ENCODE data around the gene DHODH. TPM values are rescaled to one million over a fixed set of nuclear protein-coding genes. Genes with fewer than 3 reads are reported as not detected.

The DHODH gene
- total and polyA plus RNA-seq, 2 donors (not counting 1 experiment from before 2014, with no cell fraction given), result 7.4 to 11.3 TPM

DNA sequence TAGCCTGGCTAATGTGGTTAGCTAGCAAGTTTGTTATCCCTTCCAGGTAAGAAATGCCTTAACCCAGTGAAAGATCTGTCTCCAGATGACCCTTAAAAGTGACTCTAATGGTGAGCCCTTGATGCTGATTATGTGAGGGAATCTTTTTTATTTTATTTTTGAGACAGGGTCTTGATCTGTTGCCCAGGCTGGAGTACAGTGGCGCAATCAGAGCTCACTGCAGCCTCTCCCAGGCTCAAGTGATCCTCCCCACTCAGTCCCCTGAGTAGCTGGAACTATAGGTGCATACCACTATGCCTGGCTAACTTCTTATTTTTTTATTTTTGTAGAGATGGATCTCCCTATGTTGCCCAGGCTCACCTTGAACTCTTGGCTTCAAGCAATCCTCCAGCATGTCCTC is 35.0 kb downstream of the DHODH start:
- WGBS (ENCODE audit: insufficient coverage), result no CpG with 5 or more reads among the region's 1 CpG
- ChIA-PET POLR2A (no interaction called here), CTCF (no interaction called here)
- peaks cover 6 to 16% of the 10 kb centered on the region in 2 experiments for H3K36me3 ChIP-seq (replicated peaks in 1 of 2; ENCODE audit: control extremely low read depth in 1 of 2, control insufficient read depth in 1 of 2, extremely low read depth in 1 of 2, insufficient read depth in 2 of 2, low read length in 1 of 2)
- Mint-ChIP-seq H3K4me3 (no peak overlapping the region), H3K27ac (no peak overlapping the region), H3K27me3 (no peaks in the 10 kb centered on the region), H3K4me1 (no peaks in the 10 kb centered on the region), H3K9me3 (ENCODE audit: insufficient read depth) (no peaks in the 10 kb centered on the region)
- intact Hi-C loops (cut with micrococcal nuclease), result no loop called here
- ATAC-seq (ENCODE audit: low read depth) (no peak), DNase-seq (no peak)
- no peaks in the 10 kb centered on the region for H3K4me1 ChIP-seq (ENCODE audit: control insufficient read depth in 2 of 2, insufficient read depth in 2 of 2, low read length in 2 of 2)
- no peak overlapping the region for H3K4me2 ChIP-seq (replicated peaks; ENCODE audit: low read depth, low read length, poor library complexity, severe bottlenecking)
- no peak for TF ChIP-seq EZH2 (IDR thresholded peaks at IDR 0.05; ENCODE audit: borderline replicate concordance, insufficient read depth, low read depth, low read length, poor library complexity, severe bottlenecking)
- H3K27ac ChIP-seq (ENCODE audit: low read length in 2 of 2), result no peak overlapping the region
- H4K20me1 ChIP-seq (ENCODE audit: control insufficient read depth, insufficient read depth, low read length, poor library complexity, severe bottlenecking), result no peaks in the 10 kb centered on the region
- H3K79me2 ChIP-seq (ENCODE audit: control insufficient read depth, insufficient read depth, low read length), result no peaks in the 10 kb centered on the region
- H3K4me3 ChIP-seq (ENCODE audit: control extremely low read depth in 1 of 5, extremely low read depth in 1 of 5, insufficient read depth in 1 of 5, low read depth in 2 of 5, low read length in 4 of 5), result no peak overlapping the region
- H2AFZ ChIP-seq (ENCODE audit: insufficient read depth, low read depth, low read length, poor library complexity, severe bottlenecking), result no peak overlapping the region
- peaks cover 0 to 3% (median 1%) of the 10 kb centered on the region in 3 donors for H3K9me3 ChIP-seq (ENCODE audit: control extremely low read depth in 1 of 3, control insufficient read depth in 2 of 3, insufficient read depth in 1 of 3, low read length in 2 of 3)
- no peaks in the 10 kb centered on the region for H3K27me3 ChIP-seq (replicated peaks in 1 of 4; ENCODE audit: control extremely low read depth in 1 of 4, control insufficient read depth in 3 of 4, insufficient read depth in 4 of 4, low read length in 3 of 4)
- no peak overlapping the region for H3K9ac ChIP-seq (ENCODE audit: low read length)

DNA sequence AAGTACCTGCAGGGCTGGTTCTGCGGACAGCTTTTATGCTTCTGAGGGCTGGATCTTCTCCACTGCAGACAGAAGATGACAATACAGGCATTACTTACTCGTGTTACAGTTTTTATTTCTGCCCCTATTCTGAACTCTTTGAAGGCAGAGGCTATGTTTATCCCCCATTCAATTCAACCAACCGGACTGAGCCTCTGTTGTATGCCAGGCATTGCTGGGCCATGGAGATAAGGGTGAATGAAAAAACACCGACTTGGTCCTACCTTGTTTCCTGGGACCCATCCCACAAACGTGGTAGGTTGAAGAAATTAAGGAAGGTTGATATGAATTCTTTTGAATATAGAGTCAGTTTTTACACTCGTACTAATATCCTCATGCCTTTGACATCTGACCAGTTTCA is 35.8 kb downstream of the DHODH start:
- ATAC-seq (ENCODE audit: low read depth) (no peak), DNase-seq (no peak)
- TF ChIP-seq EZH2 (IDR thresholded peaks at IDR 0.05; ENCODE audit: borderline replicate concordance, insufficient read depth, low read depth, low read length, poor library complexity, severe bottlenecking), result no peak
- TF ChIP-seq, protein P1, sequence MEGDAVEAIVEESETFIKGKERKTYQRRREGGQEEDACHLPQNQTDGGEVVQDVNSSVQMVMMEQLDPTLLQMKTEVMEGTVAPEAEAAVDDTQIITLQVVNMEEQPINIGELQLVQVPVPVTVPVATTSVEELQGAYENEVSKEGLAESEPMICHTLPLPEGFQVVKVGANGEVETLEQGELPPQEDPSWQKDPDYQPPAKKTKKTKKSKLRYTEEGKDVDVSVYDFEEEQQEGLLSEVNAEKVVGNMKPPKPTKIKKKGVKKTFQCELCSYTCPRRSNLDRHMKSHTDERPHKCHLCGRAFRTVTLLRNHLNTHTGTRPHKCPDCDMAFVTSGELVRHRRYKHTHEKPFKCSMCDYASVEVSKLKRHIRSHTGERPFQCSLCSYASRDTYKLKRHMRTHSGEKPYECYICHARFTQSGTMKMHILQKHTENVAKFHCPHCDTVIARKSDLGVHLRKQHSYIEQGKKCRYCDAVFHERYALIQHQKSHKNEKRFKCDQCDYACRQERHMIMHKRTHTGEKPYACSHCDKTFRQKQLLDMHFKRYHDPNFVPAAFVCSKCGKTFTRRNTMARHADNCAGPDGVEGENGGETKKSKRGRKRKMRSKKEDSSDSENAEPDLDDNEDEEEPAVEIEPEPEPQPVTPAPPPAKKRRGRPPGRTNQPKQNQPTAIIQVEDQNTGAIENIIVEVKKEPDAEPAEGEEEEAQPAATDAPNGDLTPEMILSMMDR (IDR thresholded peaks at IDR 0.05), result no peak
- Mint-ChIP-seq H3K4me1 (no peaks in the 10 kb centered on the region), H3K9me3 (ENCODE audit: insufficient read depth) (peaks cover 5% of the 10 kb centered on the region), H3K4me3 (no peak overlapping the region), H3K27ac (no peak overlapping the region), H3K27me3 (no peaks in the 10 kb centered on the region)
- Histone ChIP-seq H3K9me3 (ENCODE audit: control extremely low read depth in 1 of 3, control insufficient read depth in 2 of 3, insufficient read depth in 1 of 3, low read length in 2 of 3) (peaks cover under 1 to 7% (median 1%) of the 10 kb centered on the region in 3 donors), H3K79me2 (ENCODE audit: control insufficient read depth, insufficient read depth, low read length) (no peaks in the 10 kb centered on the region), H3K9ac (ENCODE audit: low read length) (no peak overlapping the region), H4K20me1 (ENCODE audit: control insufficient read depth, insufficient read depth, low read length, poor library complexity, severe bottlenecking) (no peaks in the 10 kb centered on the region), H3K4me2 (replicated peaks; ENCODE audit: low read depth, low read length, poor library complexity, severe bottlenecking) (no peak overlapping the region), H2AFZ (ENCODE audit: insufficient read depth, low read depth, low read length, poor library complexity, severe bottlenecking) (no peak overlapping the region), H3K4me1 (ENCODE audit: control insufficient read depth in 2 of 2, insufficient read depth in 2 of 2, low read length in 2 of 2) (no peaks in the 10 kb centered on the region), H3K4me3 (ENCODE audit: control extremely low read depth in 1 of 5, extremely low read depth in 1 of 5, insufficient read depth in 1 of 5, low read depth in 2 of 5, low read length in 4 of 5) (no peak overlapping the region), H3K36me3 (replicated peaks in 1 of 2; ENCODE audit: control extremely low read depth in 1 of 2, control insufficient read depth in 1 of 2, extremely low read depth in 1 of 2, insufficient read depth in 2 of 2, low read length in 1 of 2) (peaks cover 6 to 16% of the 10 kb centered on the region in 2 experiments), H3K27me3 (replicated peaks in 1 of 4; ENCODE audit: control extremely low read depth in 1 of 4, control insufficient read depth in 3 of 4, insufficient read depth in 4 of 4, low read length in 3 of 4) (no peaks in the 10 kb centered on the region), H3K27ac (ENCODE audit: low read length in 2 of 2) (no peak overlapping the region)
- ChIA-PET POLR2A (no interaction called here), CTCF (no interaction called here)
- 86% methylated on average over 1 of the region's 6 CpGs for WGBS (ENCODE audit: insufficient coverage)
- intact Hi-C loops (cut with micrococcal nuclease), result no loop called here

Data from B cell (primary cell).